Body of pancreas (tissue), 4 donors: ENCODE measurements around the gene CCSER1.

Experiments
- POLR2A ChIP-seq, 3 donors: fragments of 450-650 bp; IDR thresholded peaks; one replicate each; pipeline ENCODE4 v1.6.1; 2016; ENCODE audit warnings: antibody characterized with exemption in 3 of 3, mild to moderate bottlenecking in 2 of 3
- TF ChIP-seq, protein P1 (sequence below), 7 experiments: fragments of 450-650 bp in 4 of 7; fragments of 200-600 bp in 3 of 7; sonication (generic) in 3 of 7; IDR thresholded peaks; one replicate each; pipeline ENCODE4 v1.5.1; 2016 to 2019; ENCODE audit warnings: antibody characterized with exemption in 7 of 7

DNA sequence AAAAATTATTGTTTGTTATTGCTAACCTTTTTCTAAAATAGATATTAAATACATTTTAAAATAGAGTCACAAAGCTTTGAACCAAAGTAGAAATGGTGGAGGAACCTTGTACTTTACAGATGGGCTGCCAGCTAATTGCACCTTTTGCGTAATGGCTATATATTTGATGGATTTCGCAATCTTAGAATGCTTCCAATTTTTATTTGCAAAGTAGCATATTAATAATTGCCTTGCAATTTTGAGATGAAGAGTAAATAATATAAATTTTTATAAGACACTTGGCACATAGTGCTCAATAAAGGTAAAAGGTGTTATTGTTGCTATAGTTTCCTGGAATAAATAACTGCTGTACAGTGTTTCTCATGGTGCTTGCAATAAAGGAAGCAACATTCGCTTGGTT, 533.5 kb downstream of the CCSER1 start:
- no peak for TF ChIP-seq POLR2A (IDR thresholded peaks at IDR 0.05)
- TF ChIP-seq, protein P1, sequence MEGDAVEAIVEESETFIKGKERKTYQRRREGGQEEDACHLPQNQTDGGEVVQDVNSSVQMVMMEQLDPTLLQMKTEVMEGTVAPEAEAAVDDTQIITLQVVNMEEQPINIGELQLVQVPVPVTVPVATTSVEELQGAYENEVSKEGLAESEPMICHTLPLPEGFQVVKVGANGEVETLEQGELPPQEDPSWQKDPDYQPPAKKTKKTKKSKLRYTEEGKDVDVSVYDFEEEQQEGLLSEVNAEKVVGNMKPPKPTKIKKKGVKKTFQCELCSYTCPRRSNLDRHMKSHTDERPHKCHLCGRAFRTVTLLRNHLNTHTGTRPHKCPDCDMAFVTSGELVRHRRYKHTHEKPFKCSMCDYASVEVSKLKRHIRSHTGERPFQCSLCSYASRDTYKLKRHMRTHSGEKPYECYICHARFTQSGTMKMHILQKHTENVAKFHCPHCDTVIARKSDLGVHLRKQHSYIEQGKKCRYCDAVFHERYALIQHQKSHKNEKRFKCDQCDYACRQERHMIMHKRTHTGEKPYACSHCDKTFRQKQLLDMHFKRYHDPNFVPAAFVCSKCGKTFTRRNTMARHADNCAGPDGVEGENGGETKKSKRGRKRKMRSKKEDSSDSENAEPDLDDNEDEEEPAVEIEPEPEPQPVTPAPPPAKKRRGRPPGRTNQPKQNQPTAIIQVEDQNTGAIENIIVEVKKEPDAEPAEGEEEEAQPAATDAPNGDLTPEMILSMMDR (IDR thresholded peaks at IDR 0.05) = no peak
